GM13976 (cell line): ENCODE data around the gene SIGLEC14.
"Not testable (repeated sequence)": the region's sequence is repeated elsewhere in the genome, so short reads cannot be mapped to it uniquely, and the experiment has no call there.

Experiments
- DNase-seq: peaks from one replicate; pipeline ENCODE4 v3.0.0; 2012; ENCODE audit warnings: low spot score
- in situ Hi-C: fragments of 300-500 bp; cut with MboI; formaldehyde crosslinking; loops from one replicate; pipeline ENCODE4 v1.12.0; 2022; ENCODE audit warnings: low sequenced_read_pairs, mixed read lengths, inconsistent platforms; ENCODE audit not compliant: unreplicated experiment
- TF ChIP-seq, protein P1 (sequence below): IDR thresholded peaks from 2 replicates; pipeline ENCODE4 v1.5.1; 2012; ENCODE audit warnings: borderline replicate concordance, mild to moderate bottlenecking; ENCODE audit not compliant: insufficient read depth; ENCODE audit errors: extremely low read depth, missing control alignments, control extremely low read depth

Gene SIGLEC14

DNA sequence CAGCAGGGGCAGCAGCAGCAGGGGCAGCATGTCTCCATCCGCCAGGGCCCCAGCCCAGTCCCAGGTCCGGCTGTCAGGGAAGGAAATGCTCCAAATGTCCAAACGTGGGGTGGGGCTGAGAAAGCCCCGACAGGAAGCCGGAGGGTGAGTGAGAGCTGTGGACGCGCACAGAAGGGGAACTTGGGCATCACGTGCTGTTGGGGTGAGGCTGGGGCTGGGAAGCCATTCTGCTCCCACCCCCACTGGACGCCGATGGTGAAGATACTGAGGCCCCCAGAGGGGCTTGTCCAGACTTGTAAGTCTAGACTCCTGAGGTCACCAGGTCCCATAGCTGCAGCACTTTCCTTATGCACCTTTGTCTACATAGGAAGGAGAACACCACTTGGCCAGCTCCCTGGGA lies at the start of gene SIGLEC14:
Gene SIGLEC14, minus strand, starts transcription at position 96 of the 400 bp plus-strand sequence. Its CDS starts 66 bp downstream, at position 30.
- not testable (repeated sequence) for DNase-seq

GRCh38 chr19:51695702-51696315 lies 49.2 kb upstream of the SIGLEC14 start:
- in situ Hi-C loops, result no loop called here
- TF ChIP-seq, protein P1, sequence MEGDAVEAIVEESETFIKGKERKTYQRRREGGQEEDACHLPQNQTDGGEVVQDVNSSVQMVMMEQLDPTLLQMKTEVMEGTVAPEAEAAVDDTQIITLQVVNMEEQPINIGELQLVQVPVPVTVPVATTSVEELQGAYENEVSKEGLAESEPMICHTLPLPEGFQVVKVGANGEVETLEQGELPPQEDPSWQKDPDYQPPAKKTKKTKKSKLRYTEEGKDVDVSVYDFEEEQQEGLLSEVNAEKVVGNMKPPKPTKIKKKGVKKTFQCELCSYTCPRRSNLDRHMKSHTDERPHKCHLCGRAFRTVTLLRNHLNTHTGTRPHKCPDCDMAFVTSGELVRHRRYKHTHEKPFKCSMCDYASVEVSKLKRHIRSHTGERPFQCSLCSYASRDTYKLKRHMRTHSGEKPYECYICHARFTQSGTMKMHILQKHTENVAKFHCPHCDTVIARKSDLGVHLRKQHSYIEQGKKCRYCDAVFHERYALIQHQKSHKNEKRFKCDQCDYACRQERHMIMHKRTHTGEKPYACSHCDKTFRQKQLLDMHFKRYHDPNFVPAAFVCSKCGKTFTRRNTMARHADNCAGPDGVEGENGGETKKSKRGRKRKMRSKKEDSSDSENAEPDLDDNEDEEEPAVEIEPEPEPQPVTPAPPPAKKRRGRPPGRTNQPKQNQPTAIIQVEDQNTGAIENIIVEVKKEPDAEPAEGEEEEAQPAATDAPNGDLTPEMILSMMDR, result no peak
- no peak for DNase-seq

More for the DNA sequence above, at the start of gene SIGLEC14:
- in situ Hi-C loops, result not testable (repeated sequence)

GRCh38 chr19:51695088-51695487 lies 48.5 kb upstream of the SIGLEC14 start:
- in situ Hi-C loops, result no loop called here

GRCh38 chr19:51694318-51695085 lies 47.9 kb upstream of the SIGLEC14 start:
- in situ Hi-C loops, result no loop called here
- no peak for DNase-seq
- TF ChIP-seq, protein P1, result no peak

More at GRCh38 chr19:51695088-51695487, 48.5 kb upstream of the SIGLEC14 start:
- no peak for DNase-seq
- TF ChIP-seq, protein P1, result no peak

- in situ Hi-C loops, result no loop called here
- TF ChIP-seq, protein P1, result no peak
- no peak for DNase-seq
These were observed 47.2 kb upstream of the SIGLEC14 start for GRCh38 chr19:51693819-51694218.

GRCh38 chr19:51693260-51693659 lies 46.6 kb upstream of the SIGLEC14 start, which contains the start of gene SPACA6:
TSS of gene SPACA6 (plus strand) at chr19:51693330. CDS start at chr19:51693527, 197 bp downstream.
- in situ Hi-C loops, result no loop called here
- DNase-seq, result no peak

More at GRCh38 chr19:51693260-51693659, 46.6 kb upstream of the SIGLEC14 start, which contains the start of gene SPACA6:
- TF ChIP-seq, protein P1, result no peak
